Parathyroid adenoma (tissue), 2 donors: ENCODE results near the gene BRD4.
A peak's percentile ranks its signal among the peaks of the same experiment; 100 is the strongest.

Experiments used
- H2AFZ ChIP-seq: fragments of 300-600 bp; sonication (generic); one replicate; pipeline ENCODE4 v1.7.0; 2017; ENCODE audit warnings: antibody characterized with exemption, mild to moderate bottlenecking
- H3K27ac ChIP-seq: fragments of 300-600 bp; sonication (generic); one replicate; pipeline ENCODE4 v1.7.0; 2017
- H3K27me3 ChIP-seq: fragments of 300-600 bp; sonication (generic); one replicate; pipeline ENCODE4 v1.7.0; 2017; ENCODE audit warnings: low read length; ENCODE audit not compliant: control insufficient read depth, insufficient read depth
- H3K36me3 ChIP-seq: fragments of 300-600 bp; sonication (generic); one replicate; pipeline ENCODE4 v1.7.0; 2017; ENCODE audit warnings: low read length; ENCODE audit not compliant: control insufficient read depth, insufficient read depth
- H3K4me1 ChIP-seq: fragments of 300-600 bp; sonication (generic); one replicate; pipeline ENCODE4 v1.7.0; 2017; ENCODE audit warnings: control low read depth
- H3K4me2 ChIP-seq: fragments of 300-600 bp; sonication (generic); one replicate; pipeline ENCODE4 v1.7.0; 2017; ENCODE audit warnings: low read length
- H3K4me3 ChIP-seq: fragments of 300-600 bp; sonication (generic); one replicate; pipeline ENCODE4 v1.7.0; 2017; ENCODE audit warnings: low read depth, low read length
- H3K79me2 ChIP-seq: fragments of 300-600 bp; sonication (generic); one replicate; pipeline ENCODE4 v1.7.0; 2017; ENCODE audit warnings: control low read depth
- H3K9ac ChIP-seq: fragments of 300-600 bp; sonication (generic); one replicate; pipeline ENCODE4 v1.7.0; 2017; ENCODE audit warnings: mild to moderate bottlenecking
- H3K9me3 ChIP-seq: fragments of 300-600 bp; sonication (generic); one replicate; pipeline ENCODE4 v1.7.0; 2017; ENCODE audit warnings: low read length; ENCODE audit not compliant: control insufficient read depth
- TF ChIP-seq, protein P1 (sequence below): fragments of 300-600 bp; sonication (generic); IDR thresholded peaks from one replicate; pipeline ENCODE4 v1.7.0; 2017; ENCODE audit warnings: antibody characterized with exemption, mild to moderate bottlenecking
- donor health status: primary hyperparathyroidism.

Gene BRD4

DNA sequence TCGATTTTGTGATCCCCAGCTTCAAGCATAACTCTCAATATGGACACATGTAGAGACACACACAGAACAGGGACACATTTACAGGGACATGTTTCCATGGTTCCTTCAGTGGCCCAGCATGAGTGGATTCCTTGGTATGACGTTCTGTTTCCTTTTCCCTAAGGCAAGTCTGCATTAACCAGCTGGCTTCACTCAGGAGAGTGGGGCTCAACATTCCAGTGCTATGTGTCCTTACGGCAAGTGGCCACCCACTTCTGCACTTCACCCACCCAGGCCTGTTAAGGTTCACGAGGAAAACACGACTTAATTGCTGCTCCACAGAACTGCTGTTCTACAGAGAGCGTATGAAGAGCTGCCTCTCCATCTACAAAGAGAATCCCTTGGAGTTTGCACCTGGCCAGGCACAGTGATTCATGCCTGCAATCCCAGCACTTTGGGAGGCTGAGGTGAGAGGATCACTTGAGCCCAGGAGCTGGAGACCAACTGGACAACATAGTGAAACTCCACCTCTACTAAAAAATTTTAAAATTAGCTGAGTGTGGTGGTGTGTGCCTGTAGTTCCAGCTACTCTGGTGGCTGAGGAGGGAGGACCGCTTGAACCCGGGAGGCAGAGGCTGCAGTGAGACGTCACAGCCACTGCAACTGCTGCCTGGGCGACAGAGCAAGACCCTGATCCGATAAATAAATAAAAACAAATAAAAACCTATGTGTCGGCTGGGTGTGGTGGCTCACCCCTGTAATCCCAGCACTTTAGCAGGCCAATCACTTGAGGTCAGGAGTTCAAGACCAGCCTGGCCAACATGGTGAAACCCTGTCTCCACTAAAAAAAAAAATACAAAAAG, 32.5 kb downstream of the BRD4 start:
- Histone ChIP-seq H3K27me3 (no peaks in the 10 kb centered on the region), H3K9me3 (no peaks in the 10 kb centered on the region), H2AFZ (no peak overlapping the region), H3K4me2 (no peak overlapping the region), H3K79me2 (peaks cover 91% of the 10 kb centered on the region), H3K27ac (peak overlapping the region; percentile 6), H3K4me3 (no peak overlapping the region), H3K4me1 (peaks cover 60% of the 10 kb centered on the region), H3K9ac (no peak overlapping the region), H3K36me3 (no peaks in the 10 kb centered on the region)
- TF ChIP-seq, protein P1, sequence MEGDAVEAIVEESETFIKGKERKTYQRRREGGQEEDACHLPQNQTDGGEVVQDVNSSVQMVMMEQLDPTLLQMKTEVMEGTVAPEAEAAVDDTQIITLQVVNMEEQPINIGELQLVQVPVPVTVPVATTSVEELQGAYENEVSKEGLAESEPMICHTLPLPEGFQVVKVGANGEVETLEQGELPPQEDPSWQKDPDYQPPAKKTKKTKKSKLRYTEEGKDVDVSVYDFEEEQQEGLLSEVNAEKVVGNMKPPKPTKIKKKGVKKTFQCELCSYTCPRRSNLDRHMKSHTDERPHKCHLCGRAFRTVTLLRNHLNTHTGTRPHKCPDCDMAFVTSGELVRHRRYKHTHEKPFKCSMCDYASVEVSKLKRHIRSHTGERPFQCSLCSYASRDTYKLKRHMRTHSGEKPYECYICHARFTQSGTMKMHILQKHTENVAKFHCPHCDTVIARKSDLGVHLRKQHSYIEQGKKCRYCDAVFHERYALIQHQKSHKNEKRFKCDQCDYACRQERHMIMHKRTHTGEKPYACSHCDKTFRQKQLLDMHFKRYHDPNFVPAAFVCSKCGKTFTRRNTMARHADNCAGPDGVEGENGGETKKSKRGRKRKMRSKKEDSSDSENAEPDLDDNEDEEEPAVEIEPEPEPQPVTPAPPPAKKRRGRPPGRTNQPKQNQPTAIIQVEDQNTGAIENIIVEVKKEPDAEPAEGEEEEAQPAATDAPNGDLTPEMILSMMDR, result no peak

GRCh38 chr19:15298847-15299567, 33.3 kb downstream of the BRD4 start:
- Histone ChIP-seq H3K4me2 (no peak overlapping the region), H3K9ac (no peak overlapping the region), H2AFZ (no peak overlapping the region), H3K27me3 (no peaks in the 10 kb centered on the region), H3K4me1 (peaks cover 59% of the 10 kb centered on the region), H3K36me3 (no peaks in the 10 kb centered on the region), H3K79me2 (peaks cover 90% of the 10 kb centered on the region), H3K27ac (peak overlapping the region; percentile 6), H3K4me3 (no peak overlapping the region), H3K9me3 (no peaks in the 10 kb centered on the region)
- TF ChIP-seq, protein P1, result no peak

- Histone ChIP-seq H3K36me3 (no peaks in the 10 kb centered on the region), H3K9me3 (no peaks in the 10 kb centered on the region), H3K9ac (no peak overlapping the region), H3K27ac (peak overlapping the region; percentile 49), H3K79me2 (peaks cover 91% of the 10 kb centered on the region), H3K27me3 (no peaks in the 10 kb centered on the region), H3K4me2 (peak overlapping the region; percentile 18), H3K4me3 (no peak overlapping the region), H2AFZ (no peak overlapping the region), H3K4me1 (peaks cover 57% of the 10 kb centered on the region)
- TF ChIP-seq, protein P1, result peak; percentile 29
Observed at GRCh38 chr19:15297416-15298224, 34.7 kb downstream of the BRD4 start.

DNA sequence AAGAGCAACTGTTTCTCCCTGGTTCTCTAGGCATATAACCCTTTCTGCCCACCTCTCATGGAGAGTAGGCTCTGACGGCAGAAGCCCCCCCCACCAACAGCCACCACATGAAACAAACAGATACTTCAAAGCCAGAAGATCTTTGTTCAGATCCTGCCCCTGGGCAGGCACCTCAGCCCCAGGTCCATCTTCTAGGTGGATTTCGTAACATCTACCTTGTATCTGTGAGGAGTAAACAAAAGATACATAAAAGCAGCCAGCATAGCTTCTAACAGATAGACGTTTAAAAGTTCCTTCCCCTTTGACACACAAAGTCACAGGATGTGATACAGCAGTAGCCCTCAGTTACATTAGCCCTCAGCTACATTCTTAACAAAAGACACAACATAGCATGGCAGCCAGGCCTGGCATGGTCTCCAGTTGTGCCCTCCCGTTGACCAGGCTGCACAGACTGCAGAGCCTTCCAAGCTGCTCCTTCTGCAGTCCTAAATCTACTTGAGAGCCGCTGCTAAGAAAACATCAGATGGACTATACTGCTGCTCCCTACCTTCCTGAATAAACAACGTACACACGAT, 35.4 kb downstream of the BRD4 start:
- Histone ChIP-seq H3K79me2 (peaks cover 91% of the 10 kb centered on the region), H3K36me3 (no peaks in the 10 kb centered on the region), H3K4me1 (peaks cover 58% of the 10 kb centered on the region), H3K4me2 (peak overlapping the region; percentile 18), H3K4me3 (no peak overlapping the region), H3K9ac (no peak overlapping the region), H3K9me3 (no peaks in the 10 kb centered on the region), H2AFZ (no peak overlapping the region), H3K27ac (peak overlapping the region; percentile 49), H3K27me3 (no peaks in the 10 kb centered on the region)
- TF ChIP-seq, protein P1, result no peak
